ENCODE measurements around the gene ERBIN.

The ERBIN gene

DNA sequence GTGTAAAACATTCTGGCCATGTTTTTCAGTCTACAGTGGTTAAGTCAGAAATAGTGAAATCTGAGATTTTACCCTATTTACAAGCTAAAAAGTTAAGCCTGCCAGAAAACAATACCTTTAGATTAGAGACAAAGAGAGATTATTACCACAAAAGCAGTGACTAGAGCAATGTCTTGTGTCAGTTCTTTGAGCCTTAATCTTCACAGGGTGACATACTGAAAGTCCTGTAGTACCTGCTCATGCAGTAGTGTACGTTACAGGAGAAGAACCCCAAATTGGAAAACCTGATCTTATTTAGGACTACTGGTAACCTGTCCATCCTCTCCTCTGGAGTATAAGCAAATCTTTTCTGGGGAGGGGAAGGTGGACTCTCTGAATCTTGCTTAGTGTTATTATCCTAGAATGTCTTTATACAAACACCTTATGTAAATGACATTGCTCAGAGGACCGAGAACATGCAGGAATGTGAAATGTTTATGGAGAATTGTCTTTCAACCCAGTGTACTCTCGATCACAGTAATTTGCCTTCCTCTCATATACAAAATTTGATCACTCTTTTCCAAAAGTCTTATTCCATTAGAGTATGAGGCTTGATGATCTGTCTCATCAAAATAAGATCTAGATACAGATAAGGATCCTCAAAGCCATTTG, 55.7 kb downstream of the ERBIN start:
- H3K4me3 ChIP-seq (ENCODE audit: low read length) = no peak overlapping the region
- H3K27me3 ChIP-seq (ENCODE audit: control insufficient read depth, insufficient read depth, low read length) = no peaks in the 10 kb centered on the region
- H3K27ac ChIP-seq (ENCODE audit: low read length) = no peak overlapping the region
- DNase-seq (ENCODE audit: low read depth, low spot score) = no peak
- WGBS (ENCODE audit: insufficient coverage, insufficient read length) = no CpG with 5 or more reads among the region's 3 CpGs
- H3K4me1 ChIP-seq (ENCODE audit: control insufficient read depth, insufficient read depth, low read length) = peaks cover 3% of the 10 kb centered on the region
- H3K9me3 ChIP-seq (ENCODE audit: control insufficient read depth, insufficient read depth, low read length) = no peaks in the 10 kb centered on the region
- H3K36me3 ChIP-seq (ENCODE audit: control insufficient read depth, insufficient read depth, low read length) = peaks cover 4% of the 10 kb centered on the region; the same call in 1 of the 2 replicates

DNA sequence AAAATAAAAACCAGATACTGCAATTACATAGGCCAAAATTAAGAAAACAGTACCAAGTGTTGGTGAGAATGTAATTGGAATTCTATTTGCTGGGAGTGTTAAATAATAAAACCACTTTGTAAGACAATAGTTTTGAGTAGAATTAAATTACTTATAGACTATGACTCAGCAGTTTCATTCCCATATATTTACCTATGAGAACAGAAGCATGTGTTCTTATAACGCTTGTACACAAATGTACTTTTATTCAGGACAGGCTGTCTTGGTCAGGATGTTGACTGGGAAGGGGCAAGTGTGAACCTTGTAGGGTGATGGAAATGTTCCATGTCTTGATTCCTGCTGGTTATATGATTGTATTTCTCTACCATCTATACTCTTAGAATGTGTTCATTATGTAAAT, 56.3 kb downstream of the ERBIN start:
- WGBS (ENCODE audit: insufficient coverage, insufficient read length) = no CpG with 5 or more reads among the region's 1 CpG
- no peak overlapping the region for H3K4me3 ChIP-seq (ENCODE audit: low read length)
- H3K36me3 ChIP-seq (ENCODE audit: control insufficient read depth, insufficient read depth, low read length) = peaks cover 4% of the 10 kb centered on the region; the same call in 1 of the 2 replicates
- no peak overlapping the region for H3K27ac ChIP-seq (ENCODE audit: low read length)
- DNase-seq (ENCODE audit: low read depth, low spot score) = no peak
- H3K9me3 ChIP-seq (ENCODE audit: control insufficient read depth, insufficient read depth, low read length) = no peaks in the 10 kb centered on the region
- no peaks in the 10 kb centered on the region for H3K27me3 ChIP-seq (ENCODE audit: control insufficient read depth, insufficient read depth, low read length)
- peaks cover 3% of the 10 kb centered on the region for H3K4me1 ChIP-seq (ENCODE audit: control insufficient read depth, insufficient read depth, low read length)

DNA sequence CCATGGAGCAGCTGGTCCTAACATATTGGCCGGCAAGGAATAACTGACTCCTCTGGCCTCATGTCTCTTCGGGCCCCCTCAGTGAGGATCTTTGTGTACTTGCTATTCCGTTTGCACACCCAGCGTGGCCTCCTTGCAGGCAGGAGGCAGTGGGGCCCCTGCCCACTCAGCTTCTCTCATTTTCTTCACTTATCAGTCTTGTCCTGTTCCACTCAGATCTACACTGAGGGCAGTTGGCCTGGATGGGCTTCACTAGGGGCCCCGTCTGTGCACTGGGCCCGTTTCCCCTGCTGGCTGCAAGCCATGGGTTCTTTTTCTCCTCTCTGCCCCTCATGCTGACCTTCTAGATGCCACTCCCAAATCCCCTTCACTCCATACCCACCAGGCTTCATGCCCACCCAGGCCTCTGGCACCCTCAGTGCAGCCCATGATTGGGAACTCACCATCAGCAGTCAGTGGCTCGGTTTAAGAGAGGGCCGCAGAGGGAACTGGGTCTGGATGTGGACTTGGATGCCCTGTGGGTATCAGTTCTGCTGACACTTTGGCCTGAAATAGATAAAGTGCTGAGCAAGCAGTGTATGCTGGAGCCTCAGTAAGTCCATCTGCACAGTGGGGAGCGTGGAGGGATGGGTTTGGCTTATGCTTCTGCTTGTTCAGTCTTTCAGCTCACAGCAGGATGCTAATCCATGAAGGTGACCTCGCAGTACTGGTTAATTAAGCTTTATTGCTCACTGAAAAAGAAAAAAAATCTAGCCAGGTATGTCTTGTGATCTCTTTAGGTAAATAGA, 57.9 kb downstream of the ERBIN start:
- whole genome bisulfite sequencing (ENCODE audit: insufficient coverage, insufficient read length) = no CpG with 5 or more reads among the region's 10 CpGs
- no peak for DNase-seq (ENCODE audit: low read depth, low spot score)
- H3K36me3 ChIP-seq (ENCODE audit: control insufficient read depth, insufficient read depth, low read length) = no peaks in the 10 kb centered on the region
- H3K27ac ChIP-seq (ENCODE audit: low read length) = no peak overlapping the region
- no peaks in the 10 kb centered on the region for H3K9me3 ChIP-seq (ENCODE audit: control insufficient read depth, insufficient read depth, low read length)
- peaks cover 3% of the 10 kb centered on the region for H3K4me1 ChIP-seq (ENCODE audit: control insufficient read depth, insufficient read depth, low read length)
- no peak overlapping the region for H3K4me3 ChIP-seq (ENCODE audit: low read length)
- no peaks in the 10 kb centered on the region for H3K27me3 ChIP-seq (ENCODE audit: control insufficient read depth, insufficient read depth, low read length)

DNA sequence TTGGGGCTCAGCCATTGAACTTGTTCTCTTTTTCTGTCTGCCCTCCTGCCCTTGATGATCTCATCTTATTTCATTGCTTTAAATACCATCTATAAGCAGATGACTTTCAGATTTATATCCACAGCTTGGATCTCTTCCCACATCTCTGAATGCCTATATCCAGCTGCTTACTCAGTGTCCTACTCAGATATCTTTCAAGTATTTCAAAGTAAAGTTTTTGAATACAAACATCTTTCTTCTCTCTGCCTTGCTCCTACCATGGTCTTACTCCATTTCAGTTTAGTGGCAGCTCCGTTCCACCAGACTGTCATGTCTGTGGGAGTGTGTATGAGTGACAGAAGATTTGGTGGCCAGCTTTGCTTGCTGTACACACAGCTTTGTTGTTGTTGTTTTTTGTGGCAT, 59.7 kb downstream of the ERBIN start:
- no peak for DNase-seq (ENCODE audit: low read depth, low spot score)
- Histone ChIP-seq H3K27me3 (ENCODE audit: control insufficient read depth, insufficient read depth, low read length) (no peaks in the 10 kb centered on the region), H3K9me3 (ENCODE audit: control insufficient read depth, insufficient read depth, low read length) (no peaks in the 10 kb centered on the region), H3K4me1 (ENCODE audit: control insufficient read depth, insufficient read depth, low read length) (peaks cover 3% of the 10 kb centered on the region), H3K27ac (ENCODE audit: low read length) (no peak overlapping the region), H3K4me3 (ENCODE audit: low read length) (no peak overlapping the region), H3K36me3 (ENCODE audit: control insufficient read depth, insufficient read depth, low read length) (no peaks in the 10 kb centered on the region)
- WGBS (ENCODE audit: insufficient coverage, insufficient read length) = no CpG with 5 or more reads among the region's 1 CpG

DNA sequence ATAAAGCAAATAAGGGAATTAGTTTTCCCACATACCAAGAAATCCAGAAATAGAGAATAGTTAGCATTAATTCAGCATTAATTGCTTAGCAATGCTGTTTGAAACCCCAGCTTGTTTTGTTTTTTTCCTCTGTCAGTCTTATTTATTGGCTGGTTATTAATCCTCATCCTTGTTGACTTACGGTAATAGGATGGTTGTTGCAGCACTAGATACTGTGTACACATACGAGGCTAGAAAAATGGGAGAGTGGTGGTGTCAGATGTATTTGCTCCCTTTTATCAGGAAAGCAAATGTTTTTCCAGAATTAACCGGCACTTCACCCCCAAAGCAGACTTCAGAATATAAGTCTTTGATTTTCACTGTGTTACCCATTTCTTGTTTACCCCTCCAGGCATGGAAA, 60.4 kb downstream of the ERBIN start:
- Histone ChIP-seq H3K36me3 (ENCODE audit: control insufficient read depth, insufficient read depth, low read length) (no peaks in the 10 kb centered on the region), H3K4me3 (ENCODE audit: low read length) (no peak overlapping the region), H3K27ac (ENCODE audit: low read length) (no peak overlapping the region), H3K4me1 (ENCODE audit: control insufficient read depth, insufficient read depth, low read length) (peaks cover 3% of the 10 kb centered on the region; the same call in 1 of the 2 replicates), H3K9me3 (ENCODE audit: control insufficient read depth, insufficient read depth, low read length) (no peaks in the 10 kb centered on the region), H3K27me3 (ENCODE audit: control insufficient read depth, insufficient read depth, low read length) (no peaks in the 10 kb centered on the region)
- WGBS (ENCODE audit: insufficient coverage, insufficient read length) = no CpG with 5 or more reads among the region's 3 CpGs
- no peak for DNase-seq (ENCODE audit: low read depth, low spot score)

DNA sequence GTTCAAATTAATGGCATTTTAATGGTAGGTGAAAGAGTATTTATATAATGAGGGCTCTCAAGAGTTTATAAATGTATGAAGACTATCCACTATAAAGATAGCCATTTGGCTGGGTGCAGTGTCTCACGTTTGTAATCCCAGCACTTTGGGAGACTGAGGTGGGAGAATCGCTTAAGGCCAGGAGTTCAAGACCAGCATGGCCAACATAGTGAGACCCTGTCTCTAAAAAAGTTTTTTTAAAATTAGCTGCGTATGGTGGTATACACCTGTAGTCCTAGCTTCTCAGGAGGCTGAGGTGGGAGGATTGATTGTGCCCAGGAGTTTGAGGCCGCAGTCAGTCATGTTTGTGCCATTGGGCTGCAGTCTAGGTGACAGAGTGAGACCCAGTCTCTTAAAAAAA, 61.6 kb downstream of the ERBIN start:
- H3K9me3 ChIP-seq (ENCODE audit: control insufficient read depth, insufficient read depth, low read length) = no peaks in the 10 kb centered on the region
- peaks cover 3% of the 10 kb centered on the region; the same call in 1 of the 2 replicates for H3K4me1 ChIP-seq (ENCODE audit: control insufficient read depth, insufficient read depth, low read length)
- no peaks in the 10 kb centered on the region for H3K36me3 ChIP-seq (ENCODE audit: control insufficient read depth, insufficient read depth, low read length)
- H3K4me3 ChIP-seq (ENCODE audit: low read length) = no peak overlapping the region
- no CpG with 5 or more reads among the region's 4 CpGs for WGBS (ENCODE audit: insufficient coverage, insufficient read length)
- no peak for DNase-seq (ENCODE audit: low read depth, low spot score)
- H3K27me3 ChIP-seq (ENCODE audit: control insufficient read depth, insufficient read depth, low read length) = no peaks in the 10 kb centered on the region
- no peak overlapping the region for H3K27ac ChIP-seq (ENCODE audit: low read length)

DNA sequence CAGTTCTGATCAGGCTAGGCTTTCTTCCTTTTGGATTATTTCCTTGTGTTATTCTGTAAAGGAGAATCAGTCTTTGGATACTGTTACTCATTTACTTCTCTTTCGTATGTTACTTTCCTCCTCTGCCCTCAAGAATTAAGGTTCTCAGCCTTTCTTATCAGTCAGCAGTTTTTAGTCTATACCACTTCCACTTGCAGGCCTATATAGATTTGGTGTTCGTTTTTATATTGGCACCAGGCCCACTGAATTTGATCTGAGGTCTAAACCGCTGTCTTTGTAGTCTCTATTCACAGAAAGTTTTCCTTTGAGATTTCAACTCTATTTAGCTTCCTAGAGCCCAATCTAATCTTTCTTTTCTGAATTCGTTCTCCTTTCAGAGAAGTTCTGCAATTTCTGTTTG, 62.8 kb downstream of the ERBIN start:
- Histone ChIP-seq H3K4me3 (ENCODE audit: low read length) (no peak overlapping the region), H3K4me1 (ENCODE audit: control insufficient read depth, insufficient read depth, low read length) (peaks cover 3% of the 10 kb centered on the region; the same call in 1 of the 2 replicates), H3K36me3 (ENCODE audit: control insufficient read depth, insufficient read depth, low read length) (no peaks in the 10 kb centered on the region), H3K9me3 (ENCODE audit: control insufficient read depth, insufficient read depth, low read length) (no peaks in the 10 kb centered on the region), H3K27ac (ENCODE audit: low read length) (no peak overlapping the region), H3K27me3 (ENCODE audit: control insufficient read depth, insufficient read depth, low read length) (no peaks in the 10 kb centered on the region)
- no peak for DNase-seq (ENCODE audit: low read depth, low spot score)
- WGBS (ENCODE audit: insufficient coverage, insufficient read length) = no CpG with 5 or more reads among the region's 4 CpGs

DNA sequence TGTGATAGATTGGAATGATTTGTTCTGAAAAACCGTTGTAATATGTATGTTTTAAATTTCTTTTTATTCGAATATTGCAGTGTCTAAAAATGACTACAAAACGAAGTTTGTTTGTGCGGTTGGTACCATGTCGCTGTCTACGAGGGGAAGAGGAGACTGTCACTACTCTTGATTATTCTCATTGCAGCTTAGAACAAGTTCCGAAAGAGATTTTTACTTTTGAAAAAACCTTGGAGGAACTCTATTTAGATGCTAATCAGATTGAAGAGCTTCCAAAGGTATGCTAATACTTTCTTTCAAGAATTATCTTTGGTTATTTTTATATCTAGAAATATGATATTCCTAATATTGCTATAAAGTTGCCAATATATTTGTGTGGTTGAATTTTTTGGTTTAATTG, 66.3 kb downstream of the ERBIN start:
- Histone ChIP-seq H3K4me3 (ENCODE audit: low read length) (no peak overlapping the region), H3K4me1 (ENCODE audit: control insufficient read depth, insufficient read depth, low read length) (no peaks in the 10 kb centered on the region), H3K27ac (ENCODE audit: low read length) (no peak overlapping the region), H3K36me3 (ENCODE audit: control insufficient read depth, insufficient read depth, low read length) (no peaks in the 10 kb centered on the region), H3K27me3 (ENCODE audit: control insufficient read depth, insufficient read depth, low read length) (no peaks in the 10 kb centered on the region), H3K9me3 (ENCODE audit: control insufficient read depth, insufficient read depth, low read length) (no peaks in the 10 kb centered on the region)
- 100% methylated on average over 2 of the region's 7 CpGs for WGBS (ENCODE audit: insufficient coverage, insufficient read length)
- DNase-seq (ENCODE audit: low read depth, low spot score) = no peak

DNA sequence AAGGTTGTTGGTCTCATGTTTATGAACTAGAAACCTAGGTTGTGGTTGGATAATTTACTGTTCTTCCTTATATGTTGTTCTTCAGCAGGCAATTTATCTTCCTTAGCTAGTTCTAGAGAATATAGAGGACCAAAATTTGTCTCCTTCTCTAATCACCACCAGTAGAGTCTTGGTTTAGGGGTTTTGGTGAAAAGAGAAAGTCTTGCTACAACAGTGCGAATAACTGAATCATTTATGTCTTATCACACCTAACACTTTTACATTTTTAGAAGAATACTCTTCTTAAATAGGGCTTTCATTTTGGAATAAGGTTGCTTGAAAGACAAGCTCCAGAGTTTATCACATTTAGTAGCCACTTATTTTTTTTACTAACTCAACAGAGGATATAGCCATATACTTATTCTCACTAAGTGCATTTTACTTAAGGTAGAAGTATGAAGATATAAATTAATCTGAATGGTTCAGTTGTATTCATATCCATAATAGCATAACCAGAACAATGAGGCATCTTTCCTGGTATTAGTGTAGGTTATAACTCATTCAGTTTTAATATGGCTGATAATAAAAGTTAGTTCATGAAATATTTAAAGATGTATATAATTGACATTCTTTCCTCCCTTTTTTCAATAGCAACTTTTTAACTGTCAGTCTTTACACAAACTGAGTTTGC, 67.9 kb downstream of the ERBIN start:
- Histone ChIP-seq H3K9me3 (ENCODE audit: control insufficient read depth, insufficient read depth, low read length) (no peaks in the 10 kb centered on the region), H3K27me3 (ENCODE audit: control insufficient read depth, insufficient read depth, low read length) (no peaks in the 10 kb centered on the region), H3K27ac (ENCODE audit: low read length) (no peak overlapping the region), H3K4me3 (ENCODE audit: low read length) (no peak overlapping the region), H3K4me1 (ENCODE audit: control insufficient read depth, insufficient read depth, low read length) (no peaks in the 10 kb centered on the region; the same call in 1 of the 2 replicates), H3K36me3 (ENCODE audit: control insufficient read depth, insufficient read depth, low read length) (no peaks in the 10 kb centered on the region)
- no peak for DNase-seq (ENCODE audit: low read depth, low spot score)
- WGBS (ENCODE audit: insufficient coverage, insufficient read length) = no CpG with 5 or more reads among the region's 1 CpG

DNA sequence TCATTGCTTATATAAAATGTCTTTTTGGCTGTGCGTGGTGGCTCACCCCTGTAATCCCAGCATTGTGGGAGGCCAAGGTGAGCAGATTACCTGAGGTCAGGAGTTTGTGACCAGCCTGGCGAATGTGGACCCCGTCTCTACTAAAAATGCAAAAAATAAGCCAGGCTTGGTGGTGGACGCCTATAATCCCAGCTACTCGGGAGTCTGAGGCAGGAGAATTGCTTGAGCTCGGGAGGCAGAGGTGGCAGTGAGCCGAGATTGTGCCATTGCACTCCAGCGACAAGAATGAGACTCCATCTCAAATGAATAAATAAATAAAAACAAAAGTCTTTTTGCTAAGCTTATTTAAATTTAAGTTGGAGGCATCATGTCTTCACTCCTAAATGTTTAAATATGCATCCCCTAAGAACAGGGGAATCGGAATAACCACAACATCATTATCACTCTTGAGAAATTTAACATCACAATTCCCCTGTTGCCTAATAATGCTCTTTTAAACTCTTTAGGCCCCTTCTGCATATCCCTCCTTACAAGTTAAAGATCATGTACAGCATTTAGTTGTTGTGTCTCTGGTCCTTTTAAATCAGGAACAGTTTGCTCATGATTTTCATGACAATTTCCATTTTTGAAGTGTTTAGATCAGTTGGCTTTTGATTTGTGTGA, 72.8 kb downstream of the ERBIN start:
- no peak overlapping the region for H3K27ac ChIP-seq (ENCODE audit: low read length)
- no CpG with 5 or more reads among the region's 9 CpGs for WGBS (ENCODE audit: insufficient coverage, insufficient read length)
- H3K36me3 ChIP-seq (ENCODE audit: control insufficient read depth, insufficient read depth, low read length) = no peaks in the 10 kb centered on the region
- DNase-seq (ENCODE audit: low read depth, low spot score) = no peak
- no peaks in the 10 kb centered on the region; the same call in 1 of the 2 replicates for H3K4me1 ChIP-seq (ENCODE audit: control insufficient read depth, insufficient read depth, low read length)
- no peak overlapping the region for H3K4me3 ChIP-seq (ENCODE audit: low read length)
- H3K9me3 ChIP-seq (ENCODE audit: control insufficient read depth, insufficient read depth, low read length) = no peaks in the 10 kb centered on the region
- H3K27me3 ChIP-seq (ENCODE audit: control insufficient read depth, insufficient read depth, low read length) = no peaks in the 10 kb centered on the region

Data from iPS DF 6.9 (cell line).